22Rv1 (cell line): ENCODE data around the gene CCDC102A.

Experiments used
- H3K27ac ChIP-seq: fragments of 450-650 bp; 2 replicates; pipeline ENCODE4 v1.5.1; 2017
- ZFX ChIP-seq: fragments of 450-650 bp; IDR thresholded peaks from 2 replicates; pipeline ENCODE4 v1.6.1; 2017; ENCODE audit warnings: antibody characterized with exemption, borderline replicate concordance
- TF ChIP-seq, protein P1 (sequence below): fragments of 450-650 bp; IDR thresholded peaks from 2 replicates; pipeline ENCODE4 v1.5.1; 2017; ENCODE audit warnings: mild to moderate bottlenecking

Gene CCDC102A

GRCh38 chr16:57485091-57485915 lies 51.1 kb downstream of the CCDC102A start:
- peak overlapping the region; percentile 80 for H3K27ac ChIP-seq
- TF ChIP-seq, protein P1, sequence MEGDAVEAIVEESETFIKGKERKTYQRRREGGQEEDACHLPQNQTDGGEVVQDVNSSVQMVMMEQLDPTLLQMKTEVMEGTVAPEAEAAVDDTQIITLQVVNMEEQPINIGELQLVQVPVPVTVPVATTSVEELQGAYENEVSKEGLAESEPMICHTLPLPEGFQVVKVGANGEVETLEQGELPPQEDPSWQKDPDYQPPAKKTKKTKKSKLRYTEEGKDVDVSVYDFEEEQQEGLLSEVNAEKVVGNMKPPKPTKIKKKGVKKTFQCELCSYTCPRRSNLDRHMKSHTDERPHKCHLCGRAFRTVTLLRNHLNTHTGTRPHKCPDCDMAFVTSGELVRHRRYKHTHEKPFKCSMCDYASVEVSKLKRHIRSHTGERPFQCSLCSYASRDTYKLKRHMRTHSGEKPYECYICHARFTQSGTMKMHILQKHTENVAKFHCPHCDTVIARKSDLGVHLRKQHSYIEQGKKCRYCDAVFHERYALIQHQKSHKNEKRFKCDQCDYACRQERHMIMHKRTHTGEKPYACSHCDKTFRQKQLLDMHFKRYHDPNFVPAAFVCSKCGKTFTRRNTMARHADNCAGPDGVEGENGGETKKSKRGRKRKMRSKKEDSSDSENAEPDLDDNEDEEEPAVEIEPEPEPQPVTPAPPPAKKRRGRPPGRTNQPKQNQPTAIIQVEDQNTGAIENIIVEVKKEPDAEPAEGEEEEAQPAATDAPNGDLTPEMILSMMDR, result no peak
- TF ChIP-seq ZFX, result no peak

GRCh38 chr16:57484515-57485005 lies 51.8 kb downstream of the CCDC102A start:
- TF ChIP-seq ZFX, result no peak
- TF ChIP-seq, protein P1, result no peak
- peak overlapping the region; percentile 80 for H3K27ac ChIP-seq

- TF ChIP-seq, protein P1, result no peak
- TF ChIP-seq ZFX, result no peak
- peak overlapping the region; percentile 80 for H3K27ac ChIP-seq
Observed at GRCh38 chr16:57483725-57484514, 52.5 kb downstream of the CCDC102A start.

DNA sequence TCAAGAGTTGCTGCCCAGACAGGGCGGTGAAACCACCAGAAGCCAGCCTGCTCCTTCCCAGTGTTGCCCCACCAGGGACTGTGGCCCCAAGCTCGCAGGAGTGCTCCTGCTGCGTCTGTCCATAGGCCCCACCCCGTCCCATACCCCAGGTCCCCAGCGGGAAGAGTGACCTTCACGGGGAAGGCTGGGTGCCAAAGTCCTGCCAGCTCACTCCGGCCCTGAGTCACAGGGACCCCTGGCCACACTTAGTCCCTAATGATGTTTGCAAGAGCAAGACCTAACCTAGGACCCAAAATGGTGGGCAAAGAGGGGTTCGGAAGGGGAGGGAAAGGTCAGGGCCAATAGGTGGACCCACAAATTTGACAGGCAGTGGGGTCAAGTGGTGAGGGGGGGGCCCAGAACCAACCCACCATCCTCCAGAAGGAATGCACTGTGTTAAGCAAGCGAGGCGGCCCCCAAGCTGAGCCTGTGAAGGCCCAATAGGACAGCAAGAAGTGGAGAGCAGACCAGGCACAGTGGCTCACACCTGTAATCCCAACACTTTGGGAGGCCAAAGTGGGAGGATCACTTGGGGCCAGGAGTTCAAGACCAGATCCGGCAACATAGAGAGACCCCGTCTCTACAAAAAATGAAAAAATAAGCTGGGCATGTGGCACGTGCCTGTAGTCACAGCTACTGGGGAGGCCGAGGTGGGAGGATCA lies 53.4 kb downstream of the CCDC102A start:
- peak overlapping the region; percentile 80 for H3K27ac ChIP-seq
- TF ChIP-seq ZFX, result no peak
- TF ChIP-seq, protein P1, result no peak

DNA sequence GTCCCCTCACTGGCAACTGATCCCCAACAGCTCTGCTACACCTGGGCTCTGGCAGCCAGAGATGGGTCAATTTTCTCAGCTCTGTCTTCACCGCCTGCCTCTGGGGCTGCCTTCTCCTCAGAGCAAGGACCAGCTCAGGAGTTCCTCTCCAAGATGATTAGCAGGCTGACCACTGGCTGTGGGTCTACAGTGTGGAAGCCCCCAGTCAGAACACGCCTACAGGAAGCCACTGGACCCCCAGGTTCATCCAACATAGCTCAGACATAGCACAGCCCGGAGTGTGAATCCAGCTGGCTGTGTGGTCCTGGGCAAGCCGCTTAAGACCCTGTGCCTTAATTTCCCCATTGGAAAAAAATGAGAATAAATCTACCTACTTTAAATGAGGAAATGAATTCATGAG lies 55.0 kb downstream of the CCDC102A start:
- TF ChIP-seq ZFX, result no peak
- TF ChIP-seq, protein P1, result no peak
- H3K27ac ChIP-seq, result peak overlapping the region; percentile 64; the same call in 1 of the 2 replicates

DNA sequence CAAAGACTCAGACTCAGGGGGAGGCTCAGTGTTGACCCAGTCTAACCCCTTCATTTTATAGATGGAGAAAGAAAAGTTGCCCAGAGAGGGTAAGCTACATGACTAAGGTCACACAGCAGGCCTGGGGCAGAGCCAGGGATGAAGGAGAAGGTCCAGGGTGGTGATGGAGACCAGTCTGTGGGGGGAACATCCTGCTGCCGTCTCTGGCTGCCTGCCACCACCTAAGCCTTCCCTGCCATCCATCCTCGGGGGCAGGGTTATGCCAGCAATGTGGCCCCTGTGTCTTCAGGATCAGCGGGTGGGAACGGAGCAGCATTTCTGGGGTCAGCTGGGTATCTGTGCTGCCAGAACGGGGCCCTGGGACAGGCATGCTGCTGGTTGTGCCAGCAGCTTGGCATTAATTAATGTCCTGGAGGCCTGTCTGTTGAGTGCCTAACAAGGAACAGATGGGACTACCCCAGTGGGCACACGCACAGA lies 55.6 kb downstream of the CCDC102A start:
- H3K27ac ChIP-seq, result peak overlapping the region; percentile 64
- TF ChIP-seq, protein P1, result no peak
- no peak for TF ChIP-seq ZFX
